ENCODE results near the gene MRPL34. TPM values are rescaled to one million over a fixed set of nuclear protein-coding genes. Genes with fewer than 3 reads are reported as not detected.
"Not testable (repeated sequence)": the region's sequence is repeated elsewhere in the genome, so short reads cannot be mapped to it uniquely, and the experiment has no call there.

MRPL34 gene
- total and polyA plus RNA-seq, 4 donors, result 23.3 to 301 (median 140) TPM

GRCh38 chr19:17268754-17269153 is 36.9 kb upstream of the MRPL34 start (continued):
- TF ChIP-seq SP1 (IDR thresholded peaks at IDR 0.05) (no peak), NR2F2 (IDR thresholded peaks at IDR 0.05) (no peak), FOXA1 (IDR thresholded peaks at IDR 0.05) (no peak), YY1 (IDR thresholded peaks at IDR 0.05) (no peak)

- WGBS, result 98% methylated on average over 3 of the region's 3 CpGs
- not testable (repeated sequence) for H3K9ac ChIP-seq (ENCODE audit: low read depth in 1 of 2, low read length in 2 of 2); H3K4me1 ChIP-seq (ENCODE audit: control insufficient read depth in 4 of 4, insufficient read depth in 4 of 4, low read length in 3 of 4); DNase-seq (ENCODE audit: low spot score); H3K4me3 ChIP-seq (ENCODE audit: low read depth in 1 of 3, low read length in 3 of 3); H3K9me3 ChIP-seq (ENCODE audit: control insufficient read depth in 4 of 4, low read length in 3 of 4); H3K27ac ChIP-seq (ENCODE audit: low read depth in 1 of 2, low read length in 2 of 2); H3K27me3 ChIP-seq (ENCODE audit: control insufficient read depth in 4 of 4, insufficient read depth in 4 of 4, low read length in 3 of 4)
- peaks cover 5 to 46% (median 19%) of the 10 kb centered on the region in 4 donors for H3K36me3 ChIP-seq (ENCODE audit: control insufficient read depth in 4 of 4, insufficient read depth in 3 of 4, low read depth in 1 of 4, low read length in 3 of 4)
Measured at GRCh38 chr19:17274892-17275291, 30.8 kb upstream of the MRPL34 start.

- WGBS, result 95% methylated on average over 19 of the region's 19 CpGs
- Histone ChIP-seq H3K4me1 (ENCODE audit: control insufficient read depth in 4 of 4, insufficient read depth in 4 of 4, low read length in 3 of 4) (no peaks in the 10 kb centered on the region), H3K9me3 (ENCODE audit: control insufficient read depth in 4 of 4, low read length in 3 of 4) (no peaks in the 10 kb centered on the region), H3K4me3 (ENCODE audit: low read depth in 1 of 3, low read length in 3 of 3) (no peak overlapping the region), H3K27me3 (ENCODE audit: control insufficient read depth in 4 of 4, insufficient read depth in 4 of 4, low read length in 3 of 4) (no peaks in the 10 kb centered on the region), H3K36me3 (ENCODE audit: control insufficient read depth in 4 of 4, insufficient read depth in 3 of 4, low read depth in 1 of 4, low read length in 3 of 4) (peaks cover 5 to 43% (median 19%) of the 10 kb centered on the region in 4 donors), H3K27ac (ENCODE audit: low read depth in 1 of 2, low read length in 2 of 2) (no peak overlapping the region), H3K9ac (ENCODE audit: low read depth in 1 of 2, low read length in 2 of 2) (no peak overlapping the region)
- DNase-seq (ENCODE audit: low spot score), result no peak
- TF ChIP-seq SP1 (IDR thresholded peaks at IDR 0.05) (no peak), RAD21 (IDR thresholded peaks at IDR 0.05) (no peak), HNF4G (IDR thresholded peaks at IDR 0.05) (no peak), TAF1 (conservative IDR thresholded peaks at IDR 0.05) (no peak), HNF4A (conservative IDR thresholded peaks at IDR 0.05) (no peak), JUND (IDR thresholded peaks at IDR 0.05) (no peak), FOXA1 (IDR thresholded peaks at IDR 0.05) (no peak), FOXA2 (IDR thresholded peaks at IDR 0.05) (no peak), YY1 (IDR thresholded peaks at IDR 0.05) (no peak), GABPA (IDR thresholded peaks at IDR 0.05 in 1 of 2, conservative IDR thresholded peaks at IDR 0.05 in 1 of 2) (no peak), ZBTB33 (IDR thresholded peaks at IDR 0.05) (no peak)
- TF ChIP-seq, protein P1, sequence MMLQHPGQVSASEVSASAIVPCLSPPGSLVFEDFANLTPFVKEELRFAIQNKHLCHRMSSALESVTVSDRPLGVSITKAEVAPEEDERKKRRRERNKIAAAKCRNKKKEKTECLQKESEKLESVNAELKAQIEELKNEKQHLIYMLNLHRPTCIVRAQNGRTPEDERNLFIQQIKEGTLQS (IDR thresholded peaks at IDR 0.05), result no peak
Measured at GRCh38 chr19:17275441-17276175, 30.1 kb upstream of the MRPL34 start.

DNA sequence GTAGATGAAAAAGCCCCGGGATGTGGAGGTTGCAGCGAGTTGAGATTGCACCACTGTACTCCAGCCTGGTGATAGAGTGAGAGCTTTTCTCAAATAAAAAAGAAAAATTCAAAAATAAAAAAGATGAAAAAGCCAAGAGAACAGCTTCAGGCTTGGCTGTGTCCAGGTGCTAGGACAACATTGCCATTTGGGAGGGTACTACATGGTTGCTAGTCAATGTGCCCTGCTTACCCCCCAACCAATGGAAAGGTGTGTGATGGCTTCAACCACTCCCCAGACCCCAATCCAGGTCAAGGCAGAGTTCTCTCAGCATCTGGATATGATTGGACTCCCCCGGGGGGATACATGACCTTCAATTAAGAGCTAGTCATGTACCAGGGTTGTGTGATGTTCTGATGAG is 26.2 kb upstream of the MRPL34 start:
- Histone ChIP-seq H3K27ac (ENCODE audit: low read depth in 1 of 2, low read length in 2 of 2) (no peak overlapping the region), H3K9ac (ENCODE audit: low read depth in 1 of 2, low read length in 2 of 2) (no peak overlapping the region), H3K9me3 (ENCODE audit: control insufficient read depth in 4 of 4, low read length in 3 of 4) (no peaks in the 10 kb centered on the region), H3K27me3 (ENCODE audit: control insufficient read depth in 4 of 4, insufficient read depth in 4 of 4, low read length in 3 of 4) (no peaks in the 10 kb centered on the region), H3K36me3 (ENCODE audit: control insufficient read depth in 4 of 4, insufficient read depth in 3 of 4, low read depth in 1 of 4, low read length in 3 of 4) (peaks cover 0 to 25% (median 10%) of the 10 kb centered on the region in 4 donors), H3K4me3 (ENCODE audit: low read depth in 1 of 3, low read length in 3 of 3) (no peak overlapping the region), H3K4me1 (ENCODE audit: control insufficient read depth in 4 of 4, insufficient read depth in 4 of 4, low read length in 3 of 4) (peaks cover 3 to 19% (median 9%) of the 10 kb centered on the region in 4 donors)
- WGBS, result 95% methylated on average over 3 of the region's 3 CpGs
- DNase-seq (ENCODE audit: low spot score), result no peak
- TF ChIP-seq NR2F2 (IDR thresholded peaks at IDR 0.05) (no peak), HNF4A (conservative IDR thresholded peaks at IDR 0.05) (no peak), GABPA (IDR thresholded peaks at IDR 0.05 in 1 of 2, conservative IDR thresholded peaks at IDR 0.05 in 1 of 2) (no peak), TAF1 (conservative IDR thresholded peaks at IDR 0.05) (no peak), SP1 (IDR thresholded peaks at IDR 0.05) (no peak), HNF4G (IDR thresholded peaks at IDR 0.05) (no peak), REST (IDR thresholded peaks at IDR 0.05) (no peak), MAX (IDR thresholded peaks at IDR 0.05) (no peak), EGR1 (IDR thresholded peaks at IDR 0.05; ENCODE audit: low read depth in 2 of 2) (no peak), FOXA1 (IDR thresholded peaks at IDR 0.05) (no peak), RAD21 (IDR thresholded peaks at IDR 0.05) (no peak), ZBTB33 (IDR thresholded peaks at IDR 0.05) (no peak), YY1 (IDR thresholded peaks at IDR 0.05) (no peak), JUND (IDR thresholded peaks at IDR 0.05) (no peak)
